Stimulated activated CD4-positive, alpha-beta T cell treated with anti-CD3 and anti-CD28 coated beads, Interleukin-12 subunit alpha, Interleukin-12 subunit beta, amount 100 ng/mL, for 48 hours (primary cell): ENCODE data around the gene RASSF4.

ENCODE experiments used
- DNase-seq, 3 donors: peaks; one replicate each; pipeline ENCODE4 v3.0.0-alpha.2; 2020; ENCODE audit warnings: low read depth in 2 of 3, low spot score in 1 of 3

The RASSF4 gene

GRCh38 chr10:44927352-44927751 lies 32.2 kb upstream of the RASSF4 start:
- no peak for DNase-seq

- DNase-seq: no peak
Measured at GRCh38 chr10:44928462-44928861, 31.1 kb upstream of the RASSF4 start.

- DNase-seq: no peak
Measured at GRCh38 chr10:44929356-44930255, 30.0 kb upstream of the RASSF4 start.

GRCh38 chr10:44930904-44931620 lies 28.5 kb upstream of the RASSF4 start:
- no peak for DNase-seq

- no peak for DNase-seq
Measured at GRCh38 chr10:44931621-44932516, 27.7 kb upstream of the RASSF4 start.

- DNase-seq: peak; percentile 67 to 86 (median 79)
Measured at GRCh38 chr10:44932517-44933450, 26.8 kb upstream of the RASSF4 start.

GRCh38 chr10:44933451-44934321 lies 25.9 kb upstream of the RASSF4 start:
- DNase-seq: no peak

GRCh38 chr10:44934416-44935200 lies 25.0 kb upstream of the RASSF4 start:
- no peak for DNase-seq

- DNase-seq: no peak
Measured at GRCh38 chr10:44935201-44935965, 24.2 kb upstream of the RASSF4 start.

- no peak for DNase-seq
Measured at GRCh38 chr10:44935966-44936295, 23.7 kb upstream of the RASSF4 start.

GRCh38 chr10:44936314-44936975 lies 23.2 kb upstream of the RASSF4 start:
- no peak for DNase-seq

- no peak for DNase-seq
Measured at GRCh38 chr10:44937196-44938005, 22.2 kb upstream of the RASSF4 start.

GRCh38 chr10:44938956-44939355 lies 20.6 kb upstream of the RASSF4 start:
- DNase-seq: no peak

- no peak for DNase-seq
Measured at GRCh38 chr10:44939691-44940401, 19.8 kb upstream of the RASSF4 start.

- DNase-seq: no peak
Measured at GRCh38 chr10:44944354-44944753, 15.2 kb upstream of the RASSF4 start.

GRCh38 chr10:44946205-44946604 lies 13.4 kb upstream of the RASSF4 start:
- DNase-seq: no peak
